ENCODE data around the gene RBM10.

The RBM10 gene

GRCh38 chrX:47151435-47151834 lies 6.4 kb downstream of the RBM10 start:
- DNase-seq = no peak

- DNase-seq = no peak
Observed at GRCh38 chrX:47156611-47157520, 11.8 kb downstream of the RBM10 start.

GRCh38 chrX:47158131-47158530 lies 13.1 kb downstream of the RBM10 start:
- no peak for DNase-seq

GRCh38 chrX:47158781-47159180 lies 13.8 kb downstream of the RBM10 start:
- no peak for DNase-seq

GRCh38 chrX:47160781-47161180 lies 15.8 kb downstream of the RBM10 start:
- no peak for DNase-seq

- no peak for DNase-seq
Observed at GRCh38 chrX:47162927-47163583, 18.0 kb downstream of the RBM10 start.

DNA sequence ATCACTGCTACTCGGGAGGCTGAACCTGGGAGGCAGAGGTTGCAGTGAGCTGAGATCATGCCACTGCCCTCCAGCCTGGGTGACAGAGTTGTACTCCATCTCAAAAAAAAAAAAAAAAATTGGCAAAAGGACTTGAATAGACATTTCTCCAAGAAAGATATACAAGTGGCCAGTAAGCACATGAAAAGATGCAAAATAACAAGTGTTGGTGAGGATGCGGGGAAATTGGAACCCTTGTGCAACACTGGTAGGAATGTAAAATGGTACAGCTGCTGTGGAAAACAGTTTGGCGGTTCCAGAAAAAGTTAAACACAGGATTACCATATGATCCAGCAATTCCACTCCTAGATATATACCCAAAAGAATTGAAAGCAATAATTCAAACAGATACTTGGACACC lies 19.4 kb downstream of the RBM10 start:
- DNase-seq = no peak

DNA sequence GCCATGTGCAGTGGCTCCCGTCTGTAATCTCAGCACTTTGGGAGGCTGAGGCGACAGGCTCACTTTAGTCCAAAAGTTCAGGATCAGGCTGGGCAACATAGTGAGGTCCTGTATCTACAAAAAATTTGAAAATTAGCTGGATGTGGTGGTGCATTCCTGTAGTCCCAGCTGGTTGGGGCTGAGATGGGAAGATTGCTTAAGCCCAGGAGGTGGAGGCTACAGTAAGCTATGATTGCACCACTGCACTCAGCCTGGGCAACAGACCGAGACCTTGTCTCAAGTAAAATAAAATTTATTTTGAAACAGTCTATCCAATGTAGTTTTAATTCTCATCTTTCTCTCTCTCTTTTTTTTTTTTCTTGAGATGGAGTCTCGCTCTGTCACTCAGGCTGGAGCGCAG lies 21.1 kb downstream of the RBM10 start:
- no peak for DNase-seq

- no peak for DNase-seq
Observed at GRCh38 chrX:47168495-47169073, 23.6 kb downstream of the RBM10 start.

DNA sequence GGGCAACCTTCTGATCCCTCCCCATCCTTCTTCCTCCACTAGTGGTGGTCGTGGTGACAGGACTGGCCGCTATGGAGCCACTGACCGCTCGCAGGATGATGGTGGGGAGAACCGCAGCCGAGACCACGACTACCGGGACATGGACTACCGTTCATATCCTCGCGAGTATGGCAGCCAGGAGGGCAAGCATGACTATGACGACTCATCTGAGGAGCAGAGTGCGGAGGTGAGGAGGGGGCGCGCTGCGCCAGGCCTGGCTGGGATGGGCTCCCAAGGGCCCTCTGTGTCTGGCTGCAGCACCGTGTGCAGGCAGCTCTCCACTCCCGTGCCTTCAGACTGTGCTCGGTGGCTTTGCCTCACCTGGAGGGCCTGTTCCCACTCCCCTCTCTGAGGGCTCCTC lies 24.3 kb downstream of the RBM10 start:
- no peak for DNase-seq

GRCh38 chrX:47169726-47170515 lies 24.9 kb downstream of the RBM10 start:
- no peak for DNase-seq

DNA sequence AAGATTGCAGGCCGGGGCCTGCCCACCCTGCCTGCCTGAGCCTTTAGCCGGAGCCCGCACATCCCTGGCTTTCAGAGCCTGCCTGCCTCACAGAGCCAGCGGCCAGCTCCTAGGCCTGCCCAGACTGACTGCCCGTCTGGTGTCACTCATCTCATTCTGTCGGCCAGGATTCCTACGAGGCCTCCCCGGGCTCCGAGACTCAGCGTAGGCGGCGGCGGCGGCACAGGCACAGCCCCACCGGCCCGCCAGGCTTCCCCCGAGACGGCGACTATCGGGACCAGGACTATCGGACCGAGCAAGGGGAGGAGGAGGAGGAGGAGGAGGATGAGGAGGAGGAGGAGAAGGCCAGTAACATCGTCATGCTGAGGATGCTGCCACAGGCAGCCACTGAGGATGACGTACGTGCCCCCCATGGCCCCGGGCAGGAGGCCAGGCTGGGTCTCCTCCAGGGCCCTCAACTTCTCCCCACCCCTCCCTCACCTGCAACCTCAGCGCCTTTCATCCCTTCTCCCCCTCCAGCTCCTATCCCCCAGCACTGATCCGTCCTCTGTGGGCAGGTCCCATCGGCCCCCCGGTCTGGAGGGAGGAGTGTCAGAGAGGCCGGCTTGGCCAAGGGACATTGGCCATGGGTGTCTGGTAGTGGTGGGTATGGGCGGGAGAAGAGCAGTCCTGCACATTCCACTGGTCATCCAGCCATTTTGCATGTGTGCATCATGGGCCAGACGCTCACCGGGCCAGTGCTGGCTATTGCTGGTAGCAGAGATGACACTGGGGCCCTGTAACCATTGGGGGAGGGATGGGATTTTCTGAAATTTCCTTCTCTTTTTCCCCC lies 26.1 kb downstream of the RBM10 start:
- DNase-seq = no peak

GRCh38 chrX:47171996-47172395 lies 27.0 kb downstream of the RBM10 start:
- no peak for DNase-seq

DNA sequence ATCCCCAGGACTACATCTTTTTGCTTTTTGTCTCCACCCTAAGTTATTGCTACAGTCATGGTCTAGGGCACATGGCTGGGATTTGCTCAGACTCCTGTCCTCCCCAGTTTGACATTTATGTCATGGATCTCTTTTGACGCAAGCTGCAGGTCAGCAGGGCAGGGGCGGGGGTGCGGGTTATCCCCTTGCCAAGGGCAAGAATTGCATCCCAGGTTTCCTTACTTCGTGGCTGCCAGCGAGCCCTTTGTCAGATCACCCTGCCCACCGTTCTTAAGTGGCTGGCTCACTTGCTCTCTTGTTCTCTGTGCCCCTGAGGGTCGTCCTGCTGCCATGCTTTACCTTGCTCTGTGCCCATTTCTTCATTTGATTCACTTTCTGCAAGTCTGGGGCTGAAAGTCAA lies 27.5 kb downstream of the RBM10 start:
- DNase-seq = no peak

DNA sequence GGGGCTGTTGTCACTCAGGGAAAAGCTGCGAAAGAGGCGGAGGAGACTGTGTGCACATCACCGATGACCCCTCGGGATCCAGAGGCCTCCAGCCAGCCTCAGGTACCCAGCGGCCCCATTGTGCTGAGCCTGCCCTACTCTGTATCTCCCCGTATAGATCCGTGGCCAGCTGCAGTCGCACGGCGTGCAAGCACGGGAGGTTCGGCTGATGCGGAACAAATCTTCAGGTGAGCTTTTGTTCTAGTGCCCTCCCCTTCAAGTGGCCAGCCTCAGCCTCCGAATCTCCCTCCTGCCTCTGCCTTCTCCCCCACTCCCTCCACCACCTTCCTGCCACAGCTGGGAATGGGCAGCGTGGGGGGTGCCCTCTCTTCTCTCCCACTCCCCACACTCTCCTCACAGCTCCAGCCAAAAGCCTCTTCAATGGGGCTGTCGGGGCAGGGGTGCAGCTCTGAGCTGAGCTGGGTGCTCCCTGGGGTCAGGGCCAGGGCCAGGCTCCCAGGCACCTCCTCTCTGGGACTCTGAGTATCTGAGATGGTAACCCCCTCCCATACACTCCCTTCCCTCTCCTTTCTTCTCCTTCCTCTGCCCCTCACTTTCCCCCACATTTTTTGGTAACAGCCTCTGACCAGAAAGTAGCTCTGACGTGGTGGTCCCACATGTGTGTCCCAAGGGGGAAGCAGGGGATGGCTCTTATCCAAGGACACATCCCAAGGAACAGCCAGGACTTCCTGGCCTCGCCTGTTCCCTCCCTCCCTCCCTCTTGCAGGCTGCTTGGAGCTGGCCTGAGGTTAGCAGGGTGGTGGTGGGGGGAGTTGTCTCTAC lies 28.2 kb downstream of the RBM10 start:
- DNase-seq = no peak

GRCh38 chrX:47174376-47174775 lies 29.4 kb downstream of the RBM10 start:
- no peak for DNase-seq

DNA sequence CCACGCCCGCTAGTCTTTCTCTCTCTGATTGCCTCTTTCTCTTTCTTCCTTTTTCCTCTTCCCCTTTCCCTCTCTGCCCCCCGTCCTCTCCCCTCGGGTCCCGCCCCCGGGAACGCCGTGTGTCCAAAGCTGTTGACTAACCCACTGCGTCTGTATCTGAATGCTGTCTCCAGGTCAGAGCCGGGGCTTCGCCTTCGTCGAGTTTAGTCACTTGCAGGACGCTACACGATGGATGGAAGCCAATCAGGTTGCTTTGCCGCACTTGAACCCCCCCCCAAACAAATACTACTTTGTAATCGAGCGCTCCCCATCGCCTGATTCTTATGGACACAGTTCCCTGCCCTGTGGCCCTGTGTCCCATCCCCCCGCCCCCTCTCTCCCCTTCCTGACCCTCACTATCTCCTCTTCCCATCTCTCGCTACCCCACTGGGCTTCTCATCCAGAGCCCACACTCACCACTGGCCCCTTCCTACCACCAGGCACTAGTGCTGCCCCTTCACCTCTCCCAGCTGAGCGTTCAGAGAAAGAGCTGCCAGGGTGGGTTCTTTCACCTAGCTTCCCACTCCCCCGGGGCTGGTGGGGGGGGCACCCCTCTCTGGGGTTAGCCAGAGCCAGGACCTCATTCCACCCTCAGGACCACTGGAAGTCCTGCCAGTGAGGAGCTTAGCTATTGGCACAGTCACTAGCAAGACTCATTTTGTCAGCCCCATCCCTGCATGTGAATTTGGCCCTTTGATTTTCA lies 30.0 kb downstream of the RBM10 start:
- DNase-seq = no peak

DNA sequence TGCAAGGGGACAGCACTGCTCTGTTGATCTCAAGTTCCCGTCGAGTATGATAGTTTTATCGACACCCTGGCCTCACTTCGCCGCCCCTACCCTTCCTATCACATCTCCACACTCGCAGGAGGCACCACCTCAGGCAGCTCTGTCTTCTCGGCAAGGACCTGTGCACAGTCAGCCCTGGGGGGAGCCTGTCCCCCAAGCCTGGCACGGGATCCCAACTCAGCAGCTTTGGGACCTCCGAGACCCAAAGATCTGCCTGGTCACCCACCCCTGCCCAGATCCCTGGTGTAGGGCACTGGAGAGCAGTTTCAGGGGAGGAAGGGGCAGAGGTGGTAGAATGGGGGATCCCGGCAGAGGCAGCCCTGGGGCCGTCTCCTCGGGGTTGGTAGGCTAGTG lies 30.6 kb downstream of the RBM10 start:
- no peak for DNase-seq

GRCh38 chrX:47176101-47176740 lies 31.2 kb downstream of the RBM10 start:
- no peak for DNase-seq

- no peak for DNase-seq
Observed at GRCh38 chrX:47177079-47177478, 32.1 kb downstream of the RBM10 start.

Measured in COR-L47 (cell line).